NCI-H524 (cell line): Measurements from ENCODE around the gene NOLC1.

Experiments used
- DNase-seq, 2 experiments: peaks; one replicate each; lab custom pipeline; 2025; lab: John Stamatoyannopoulos, UW

Gene NOLC1

DNA sequence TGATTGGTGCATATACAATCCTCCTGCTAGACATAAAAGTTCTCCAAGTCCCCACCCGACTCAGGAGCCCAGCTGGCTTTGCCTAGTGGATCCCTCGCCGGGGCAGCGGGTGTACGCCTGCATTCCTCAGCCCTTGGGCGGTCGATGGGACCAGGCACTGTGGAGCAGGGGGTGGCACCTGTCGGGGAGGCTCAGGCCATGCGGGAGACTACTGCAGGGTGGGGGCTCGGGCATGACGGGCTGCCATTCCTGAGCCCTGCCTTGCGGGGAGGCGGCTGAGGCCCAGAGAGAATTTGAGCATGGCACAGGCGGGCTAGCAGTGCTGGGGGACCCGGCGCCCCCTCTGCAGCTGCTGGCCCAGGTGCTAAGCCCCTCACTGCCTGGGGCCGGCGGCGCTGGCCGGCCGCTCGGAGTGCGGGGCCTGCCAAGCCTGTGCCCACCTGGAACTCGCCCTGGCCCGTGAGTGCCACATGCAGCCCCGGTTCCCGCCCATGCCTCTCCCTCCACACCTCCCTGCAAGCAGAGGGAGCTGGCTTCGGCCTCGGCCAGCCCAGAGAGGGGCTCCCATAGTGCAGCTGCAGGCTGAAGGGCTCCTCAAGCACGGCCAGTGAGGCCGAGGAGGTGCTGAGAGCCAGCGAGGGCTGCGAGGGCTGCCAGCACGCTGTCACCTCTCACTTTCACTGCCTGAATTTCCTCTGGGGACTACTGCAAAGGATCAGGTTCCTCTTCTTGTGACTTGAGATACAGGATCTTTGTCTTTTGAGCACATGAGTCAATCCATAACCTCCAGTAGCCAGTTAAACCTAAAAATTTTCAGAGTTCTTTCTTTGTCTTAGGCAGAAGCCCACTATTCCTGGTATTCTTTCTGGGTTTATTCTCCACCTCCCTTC is 48.8 kb downstream of the NOLC1 start:
- no peak for DNase-seq

GRCh38 chr10:102202386-102202785 is 50.2 kb downstream of the NOLC1 start:
- no peak for DNase-seq

GRCh38 chr10:102208311-102209035 is 56.3 kb downstream of the NOLC1 start:
- no peak for DNase-seq

GRCh38 chr10:102211615-102212299 is 59.6 kb downstream of the NOLC1 start:
- no peak for DNase-seq
